HG03135 (cell line): Measurements from ENCODE around the gene CT45A10.
"Not testable (repeated sequence)": the region's sequence is repeated elsewhere in the genome, so short reads cannot be mapped to it uniquely, and the experiment has no call there.

Experiments
- ATAC-seq: cut with Tn5 transposase; IDR thresholded peaks from one replicate; pipeline ENCODE4 v1.9.1; 2021; ENCODE audit warnings: mild to moderate bottlenecking, moderate library complexity; ENCODE audit not compliant: unreplicated experiment

Gene CT45A10, protein sequence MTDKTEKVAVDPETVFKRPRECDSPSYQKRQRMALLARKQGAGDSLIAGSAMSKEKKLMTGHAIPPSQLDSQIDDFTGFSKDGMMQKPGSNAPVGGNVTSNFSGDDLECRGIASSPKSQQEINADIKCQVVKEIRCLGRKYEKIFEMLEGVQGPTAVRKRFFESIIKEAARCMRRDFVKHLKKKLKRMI

GRCh38 chrX:135893294-135893817 lies at the start of gene CT45A10, which contains the start of gene SAGE1:
Gene CT45A10, minus strand, starts transcription at chrX:135893444. Its CDS starts 8,100 bp downstream, at chrX:135885344.
Gene SAGE1, plus strand, starts transcription at chrX:135893716. Its CDS starts 2,527 bp downstream, at chrX:135896243.
- ATAC-seq, result no peak

DNA sequence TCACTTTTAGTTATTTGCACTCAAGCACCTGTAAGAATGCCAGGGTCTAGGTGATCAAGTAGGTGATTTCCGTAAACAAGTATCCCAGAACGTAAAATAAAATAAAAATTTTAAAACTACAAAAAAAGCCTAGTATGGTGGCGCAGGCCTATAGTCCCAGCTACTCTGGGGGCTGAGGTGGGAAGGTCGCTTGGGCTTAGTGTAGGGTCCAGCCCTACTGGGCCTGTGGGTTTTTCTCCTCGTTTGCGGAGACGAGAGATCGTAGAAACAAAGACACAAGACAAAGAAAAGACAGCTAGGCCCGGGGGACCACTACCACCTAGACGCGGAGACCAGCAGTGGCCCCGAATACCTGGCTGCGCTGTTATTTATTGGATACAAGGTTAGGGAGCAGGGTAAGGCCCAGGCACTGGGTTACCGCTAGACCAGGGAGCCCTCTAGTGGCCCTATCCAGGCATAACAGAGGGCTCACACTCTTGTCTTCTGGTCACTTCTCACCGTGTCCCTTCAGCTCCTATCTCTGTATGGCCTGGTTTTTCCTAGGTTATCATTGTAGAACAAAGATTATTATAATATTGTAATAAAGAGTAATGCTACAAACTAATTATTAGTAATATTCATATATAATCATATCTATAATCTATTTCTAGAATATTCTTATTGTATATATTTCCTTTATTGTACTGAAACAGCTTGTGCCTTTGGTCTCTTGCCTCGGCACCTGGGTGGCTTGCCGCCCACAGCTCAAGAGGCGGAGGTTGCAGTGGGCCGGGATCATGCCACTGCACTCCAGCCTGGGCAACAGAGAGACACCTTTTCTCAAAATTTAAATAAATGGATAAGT lies 38.6 kb upstream of the CT45A10 start:
- ATAC-seq, result peak; percentile 70

DNA sequence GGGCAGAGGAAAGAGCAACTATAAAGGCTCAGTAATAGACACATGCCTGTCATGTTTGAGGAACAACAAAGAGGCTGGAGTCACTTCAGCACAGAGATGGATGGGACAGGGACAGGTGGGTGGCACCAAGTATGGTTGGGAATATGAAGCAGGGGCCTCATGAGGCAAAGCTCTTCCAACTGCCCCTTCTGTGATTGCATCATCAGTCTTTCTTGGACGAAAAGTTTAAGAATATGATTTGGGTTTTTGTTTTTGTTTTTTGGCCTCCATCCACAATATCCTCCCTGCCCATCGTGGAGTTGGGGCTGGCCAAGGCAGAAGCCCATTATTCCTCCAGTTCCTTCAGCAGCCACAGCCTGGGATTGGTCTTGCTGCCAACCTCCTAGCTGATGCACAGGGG lies 34.7 kb upstream of the CT45A10 start:
- no peak for ATAC-seq

DNA sequence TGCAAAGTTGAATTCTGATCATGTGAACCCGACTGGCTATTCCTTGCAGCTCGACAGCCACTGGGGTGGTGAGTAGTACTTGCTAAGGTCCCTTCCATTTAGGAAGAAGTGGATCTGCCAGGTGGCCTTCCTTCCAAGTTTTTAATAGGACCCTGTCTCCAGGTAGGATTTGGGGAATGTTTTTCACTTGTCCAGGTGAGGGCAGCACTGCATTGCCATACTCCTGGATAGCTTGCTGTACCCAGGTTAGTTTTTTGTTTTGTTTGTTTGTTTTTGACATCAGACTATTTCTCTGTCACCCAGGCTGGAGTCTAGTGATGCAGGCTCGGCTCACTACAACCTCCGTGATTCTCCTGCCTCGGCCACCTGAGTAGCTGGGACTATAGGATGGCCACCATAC lies 30.1 kb upstream of the CT45A10 start:
- ATAC-seq, result no peak

DNA sequence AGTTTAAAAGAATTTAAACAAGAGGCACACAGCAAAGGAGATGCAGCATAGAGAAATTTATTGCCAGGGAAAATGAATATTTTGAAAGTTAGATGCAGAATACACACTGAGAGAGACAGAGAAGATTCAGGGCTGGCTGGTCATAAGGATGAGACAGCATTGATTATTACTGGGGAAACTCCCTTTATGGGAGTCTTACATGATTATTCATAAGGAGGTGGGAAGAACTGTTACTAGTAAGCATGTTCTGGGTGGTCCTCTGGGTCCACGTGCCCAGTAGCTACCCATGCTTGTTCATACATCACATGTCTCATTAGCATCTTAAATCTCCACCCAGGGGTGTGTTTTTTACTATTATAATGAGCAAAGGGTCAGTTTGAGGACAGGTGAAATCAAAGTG lies 27.3 kb upstream of the CT45A10 start:
- ATAC-seq, result not testable (repeated sequence)

DNA sequence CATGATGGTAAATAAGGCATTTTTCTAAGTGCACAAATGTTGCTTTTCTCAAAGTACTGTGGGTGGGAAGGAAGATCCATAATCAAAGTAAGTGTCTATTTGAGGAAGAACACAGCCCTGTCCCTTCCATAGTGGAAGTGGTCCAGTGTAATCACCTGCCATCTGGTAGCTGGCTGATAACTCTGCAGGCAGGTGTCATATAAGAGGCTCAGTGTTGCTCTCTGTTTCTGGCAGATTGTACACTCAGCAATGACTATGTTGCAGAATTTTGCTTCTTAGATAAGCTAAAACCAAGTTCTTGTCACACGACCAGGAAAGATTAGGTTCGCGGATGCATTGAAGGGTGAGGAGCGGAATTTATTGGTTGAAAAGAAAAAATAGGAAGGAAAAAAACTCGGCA lies 21.2 kb upstream of the CT45A10 start:
- ATAC-seq, result no peak

- ATAC-seq, result no peak
These were observed 17.0 kb upstream of the CT45A10 start for GRCh38 chrX:135910251-135910650.

- ATAC-seq, result no peak
These were observed 463 bp downstream of the CT45A10 start for GRCh38 chrX:135892781-135893180.

DNA sequence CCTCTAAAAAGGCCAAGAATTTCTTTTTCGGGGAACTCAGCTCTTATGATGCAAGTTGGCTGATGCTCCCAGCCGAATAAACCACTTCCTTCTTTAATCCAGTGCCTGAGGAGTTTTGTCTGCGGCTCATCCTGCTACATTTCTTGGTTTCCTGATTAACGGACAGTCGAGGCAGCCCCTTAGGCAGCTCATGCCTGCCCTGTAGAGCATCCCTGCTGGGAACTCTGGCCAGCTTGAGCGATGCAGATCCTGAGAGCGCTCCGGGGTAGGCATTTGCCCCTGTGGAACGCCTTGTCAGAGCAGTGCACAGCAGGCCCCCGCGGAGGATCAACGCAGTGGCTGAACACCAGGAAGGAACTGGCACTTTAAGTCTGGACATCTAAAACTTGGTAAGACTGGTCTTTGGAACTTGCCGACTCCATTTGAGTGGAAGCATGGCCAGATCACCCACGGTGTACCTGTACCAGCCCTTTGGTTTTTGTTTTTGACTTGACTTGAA lies 3.1 kb downstream of the CT45A10 start:
- no peak for ATAC-seq

- ATAC-seq, result not testable (repeated sequence)
These were observed 4.3 kb downstream of the CT45A10 start for GRCh38 chrX:135888976-135889375.

DNA sequence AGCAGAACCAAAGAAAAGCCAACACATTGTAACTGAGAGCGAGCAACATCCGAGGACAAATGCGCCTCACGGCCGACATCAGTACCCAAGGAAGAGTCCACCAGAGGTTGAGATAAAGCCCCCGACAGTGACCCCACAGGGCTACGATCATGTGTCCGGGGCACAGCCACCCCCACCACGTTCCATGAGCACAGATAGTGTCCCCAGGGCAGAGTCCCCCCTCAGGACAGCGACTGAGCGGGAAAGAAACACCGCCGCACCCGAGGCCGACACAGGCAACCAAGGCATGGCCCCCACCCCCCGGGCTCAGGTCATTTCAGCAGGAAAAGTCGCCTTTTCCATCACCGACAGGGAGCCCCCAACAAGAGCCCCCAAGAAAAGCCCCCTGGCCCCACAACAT lies 5.0 kb downstream of the CT45A10 start:
- not testable (repeated sequence) for ATAC-seq

DNA sequence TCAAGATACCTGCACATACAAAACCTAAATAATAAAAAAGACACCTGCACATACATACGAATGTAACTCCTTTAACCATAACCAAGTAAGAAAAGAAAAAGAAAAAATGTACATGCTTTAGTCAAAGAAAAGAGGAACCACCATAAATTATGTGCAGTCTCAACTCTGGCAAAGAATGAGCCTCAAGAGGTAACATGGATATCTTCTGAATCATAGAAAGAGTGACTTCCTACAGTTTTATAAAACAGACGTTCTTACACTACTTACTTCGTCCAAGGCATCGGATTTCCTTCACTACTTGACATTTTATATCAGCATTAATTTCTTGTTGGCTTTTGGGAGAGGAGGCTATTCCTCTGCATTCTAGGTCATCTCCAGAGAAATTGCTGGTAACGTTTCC lies 10.5 kb downstream of the CT45A10 start:
- not testable (repeated sequence) for ATAC-seq

DNA sequence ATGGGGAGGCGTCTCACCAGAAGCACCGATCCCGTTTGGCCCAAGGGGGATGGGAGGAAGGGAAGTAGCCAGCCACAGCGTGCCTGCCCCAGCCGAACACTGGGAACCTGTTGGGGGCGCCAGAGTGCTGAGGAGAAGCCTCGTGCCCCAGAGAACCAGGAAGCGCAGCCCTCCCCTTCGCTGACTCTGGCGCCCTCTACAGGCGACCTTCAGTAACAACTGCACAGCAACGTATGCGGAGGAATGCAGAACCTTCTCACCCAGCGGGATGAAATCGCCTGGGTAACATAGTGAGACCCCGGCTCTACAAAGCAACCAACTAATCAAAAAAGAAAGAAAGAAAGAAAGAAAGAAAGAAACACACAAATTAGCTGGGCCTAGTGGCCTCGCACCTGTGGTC lies 21.5 kb downstream of the CT45A10 start, which contains the start of gene CT45A9:
Gene CT45A9 (minus strand): TSS at position 101 of the 400 bp plus-strand sequence. CDS start 3,751 bp downstream, outside the sequence.
- ATAC-seq, result not testable (repeated sequence)

DNA sequence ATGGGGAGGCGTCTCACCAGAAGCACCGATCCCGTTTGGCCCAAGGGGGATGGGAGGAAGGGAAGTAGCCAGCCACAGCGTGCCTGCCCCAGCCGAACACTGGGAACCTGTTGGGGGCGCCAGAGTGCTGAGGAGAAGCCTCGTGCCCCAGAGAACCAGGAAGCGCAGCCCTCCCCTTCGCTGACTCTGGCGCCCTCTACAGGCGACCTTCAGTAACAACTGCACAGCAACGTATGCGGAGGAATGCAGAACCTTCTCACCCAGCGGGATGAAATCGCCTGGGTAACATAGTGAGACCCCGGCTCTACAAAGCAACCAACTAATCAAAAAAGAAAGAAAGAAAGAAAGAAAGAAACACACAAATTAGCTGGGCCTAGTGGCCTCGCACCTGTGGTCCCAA lies 38.8 kb downstream of the CT45A10 start, which contains the start of gene CT45A8:
Gene CT45A8 (minus strand): TSS at position 101 of the 400 bp plus-strand sequence. CDS start 3,755 bp downstream, outside the sequence.
- not testable (repeated sequence) for ATAC-seq

- not testable (repeated sequence) for ATAC-seq
These were observed 56.1 kb downstream of the CT45A10 start, which contains the start of gene CT45A7 for GRCh38 chrX:135837180-135837579. Gene CT45A7, minus strand, starts transcription at chrX:135837280. Its CDS starts 3,747 bp downstream, at chrX:135833533.
